Activated CD8-positive, alpha-beta T cell treated with anti-CD3 and anti-CD28 coated beads for 36 hours (primary cell): ENCODE results near the gene ANKRD28. TPM values are rescaled to one million over a fixed set of nuclear protein-coding genes. Genes with fewer than 3 reads are reported as not detected.

ENCODE experiments used
- ATAC-seq: fragments of 200-7000 bp; cut with Tn5 transposase; one replicate; pipeline ENCODE4 v1.10.0; 2021; ENCODE audit warnings: mild to moderate bottlenecking, moderate library complexity
- CTCF ChIA-PET: fragments of 350-600 bp; sonication (Branson Sonifier 250); formaldehyde crosslinking; loops from one replicate; lab custom pipeline; 2021; ENCODE audit warnings: antibody characterized with exemption; lab: Charles Lee
- POLR2A ChIA-PET: fragments of 350-600 bp; sonication (Branson Sonifier 250); formaldehyde crosslinking; loops from one replicate; lab custom pipeline; 2021; ENCODE audit warnings: antibody characterized with exemption; lab: Charles Lee
- DNase-seq: peaks from one replicate; pipeline ENCODE4 v3.0.0-alpha.2; 2020
- H3K27ac Mint-ChIP-seq: one replicate; pipeline ENCODE4 v1.8.0; 2021; ENCODE audit warnings: mild to moderate bottlenecking, mixed read lengths
- H3K27me3 Mint-ChIP-seq: one replicate; pipeline ENCODE4 v1.8.0; 2021; ENCODE audit warnings: mixed read lengths
- H3K36me3 Mint-ChIP-seq: one replicate; pipeline ENCODE4 v1.8.0; 2021; ENCODE audit warnings: low read depth, mixed read lengths
- H3K4me1 Mint-ChIP-seq: one replicate; pipeline ENCODE4 v1.8.0; 2021; ENCODE audit warnings: low read depth, mixed read lengths
- H3K4me3 Mint-ChIP-seq: one replicate; pipeline ENCODE4 v1.8.0; 2021; ENCODE audit warnings: mild to moderate bottlenecking, moderate library complexity, mixed read lengths
- H3K9me3 Mint-ChIP-seq: one replicate; pipeline ENCODE4 v1.8.0; 2021; ENCODE audit warnings: mixed read lengths
- intact Hi-C: fragments of 100-400 bp; cut with micrococcal nuclease; formaldehyde crosslinking; loops from one replicate; pipeline ENCODE4 v1.10.0; 2022
- total RNA-seq, 2 experiments: library from RNA; stranded (reverse); gene quantifications; one replicate each; pipeline ENCODE4 v1.2.3, GENCODE V29; 2021
- TF ChIP-seq, protein P1 (sequence below): fragments of 200-600 bp; IDR thresholded peaks from one replicate; pipeline ENCODE4 v1.8.0; 2022; ENCODE audit warnings: antibody characterized with exemption, mild to moderate bottlenecking

The ANKRD28 gene
- total RNA-seq, 2 experiments from 2014 or later, result 32.9 to 35.3 TPM

DNA sequence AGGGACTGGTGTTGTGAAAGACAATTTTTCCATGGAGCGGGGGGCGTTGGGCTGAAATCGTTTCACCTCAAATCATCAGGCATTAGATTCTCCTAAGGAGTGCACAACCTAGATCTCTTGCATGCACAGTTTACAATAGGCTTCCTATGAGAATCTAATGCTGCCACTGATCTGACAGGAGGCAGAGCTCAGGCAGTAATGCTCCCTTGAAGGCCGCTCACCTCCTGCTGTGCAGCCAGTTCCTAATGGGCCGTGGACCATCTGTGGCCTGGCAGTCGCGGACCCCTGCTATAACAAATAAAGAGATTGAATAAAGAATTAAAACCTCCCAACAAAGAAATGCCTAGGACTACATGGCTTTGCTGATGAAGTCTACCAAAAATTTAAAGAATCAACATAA is 25.3 kb upstream of the ANKRD28 start:
- ATAC-seq (no peak), DNase-seq (no peak)
- TF ChIP-seq, protein P1, sequence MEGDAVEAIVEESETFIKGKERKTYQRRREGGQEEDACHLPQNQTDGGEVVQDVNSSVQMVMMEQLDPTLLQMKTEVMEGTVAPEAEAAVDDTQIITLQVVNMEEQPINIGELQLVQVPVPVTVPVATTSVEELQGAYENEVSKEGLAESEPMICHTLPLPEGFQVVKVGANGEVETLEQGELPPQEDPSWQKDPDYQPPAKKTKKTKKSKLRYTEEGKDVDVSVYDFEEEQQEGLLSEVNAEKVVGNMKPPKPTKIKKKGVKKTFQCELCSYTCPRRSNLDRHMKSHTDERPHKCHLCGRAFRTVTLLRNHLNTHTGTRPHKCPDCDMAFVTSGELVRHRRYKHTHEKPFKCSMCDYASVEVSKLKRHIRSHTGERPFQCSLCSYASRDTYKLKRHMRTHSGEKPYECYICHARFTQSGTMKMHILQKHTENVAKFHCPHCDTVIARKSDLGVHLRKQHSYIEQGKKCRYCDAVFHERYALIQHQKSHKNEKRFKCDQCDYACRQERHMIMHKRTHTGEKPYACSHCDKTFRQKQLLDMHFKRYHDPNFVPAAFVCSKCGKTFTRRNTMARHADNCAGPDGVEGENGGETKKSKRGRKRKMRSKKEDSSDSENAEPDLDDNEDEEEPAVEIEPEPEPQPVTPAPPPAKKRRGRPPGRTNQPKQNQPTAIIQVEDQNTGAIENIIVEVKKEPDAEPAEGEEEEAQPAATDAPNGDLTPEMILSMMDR, result no peak
- CTCF ChIA-PET, result interaction anchor here (0.7 kb wide), 1 partner anchor 10 kb away, joined by 3 read pairs; no protein-coding TSS in a partner anchor
- intact Hi-C loops, result no loop called here
- Mint-ChIP-seq H3K4me3 (no peak overlapping the region), H3K27ac (no peak overlapping the region), H3K4me1 (peaks cover 48% of the 10 kb centered on the region), H3K36me3 (no peaks in the 10 kb centered on the region), H3K27me3 (no peaks in the 10 kb centered on the region), H3K9me3 (no peaks in the 10 kb centered on the region)
- POLR2A ChIA-PET, result no interaction called here

DNA sequence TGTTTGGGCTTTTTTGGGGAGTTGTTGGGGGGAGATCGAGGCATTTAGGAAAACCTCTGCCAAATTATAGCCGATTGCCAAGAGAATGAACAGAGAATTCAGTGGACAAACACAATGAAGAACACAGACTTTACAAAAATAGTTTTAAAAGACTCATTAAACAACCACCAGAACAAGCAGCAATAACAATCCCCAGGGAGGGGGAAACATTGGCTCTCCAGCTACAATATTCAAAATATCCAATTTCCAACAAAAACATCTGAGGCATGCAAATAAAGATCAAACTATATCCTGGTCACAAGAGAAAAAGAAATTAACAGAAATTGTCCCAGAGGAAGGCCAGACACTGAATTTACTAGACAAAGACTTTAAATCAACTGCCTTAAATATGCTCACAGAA is 24.5 kb upstream of the ANKRD28 start:
- peaks cover 50% of the 10 kb centered on the region for H3K4me1 Mint-ChIP-seq
- H3K4me3 Mint-ChIP-seq, result no peak overlapping the region
- TF ChIP-seq, protein P1, result no peak
- ATAC-seq, result no peak
- intact Hi-C loops, result no loop called here
- no peak overlapping the region for H3K27ac Mint-ChIP-seq
- no peaks in the 10 kb centered on the region for H3K27me3 Mint-ChIP-seq
- CTCF ChIA-PET, result no interaction called here
- no peaks in the 10 kb centered on the region for H3K36me3 Mint-ChIP-seq
- no peak for DNase-seq
- POLR2A ChIA-PET, result no interaction called here
- no peaks in the 10 kb centered on the region for H3K9me3 Mint-ChIP-seq

DNA sequence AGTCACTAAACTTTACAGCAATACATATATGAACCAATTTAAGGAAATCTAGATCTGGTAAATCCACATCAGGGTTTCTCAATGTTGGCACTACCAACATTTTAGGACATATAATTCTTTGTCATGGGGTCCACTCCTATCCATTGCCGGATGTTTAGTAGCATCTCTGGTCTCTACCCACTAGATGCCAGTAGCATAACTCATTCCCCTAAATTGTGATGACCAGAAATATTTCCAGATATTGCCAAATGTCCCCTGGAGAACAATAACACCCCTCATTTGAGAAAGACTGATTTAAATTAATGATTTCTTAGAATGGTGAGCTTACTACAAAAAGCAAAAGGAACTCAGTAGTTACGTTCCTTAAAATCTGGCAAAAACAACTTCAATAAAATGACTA is 23.1 kb upstream of the ANKRD28 start:
- H3K9me3 Mint-ChIP-seq, result no peaks in the 10 kb centered on the region
- ChIA-PET CTCF (interaction anchor here (0.6 kb wide), 1 partner anchor 133 kb away, joined by 3 read pairs; no protein-coding TSS in a partner anchor), POLR2A (no interaction called here)
- no peak overlapping the region for H3K4me3 Mint-ChIP-seq
- no peak for DNase-seq
- intact Hi-C loops, result no loop called here
- H3K27ac Mint-ChIP-seq, result no peak overlapping the region
- no peaks in the 10 kb centered on the region for H3K36me3 Mint-ChIP-seq
- TF ChIP-seq, protein P1, result no peak
- no peaks in the 10 kb centered on the region for H3K27me3 Mint-ChIP-seq
- no peak for ATAC-seq
- peaks cover 54% of the 10 kb centered on the region for H3K4me1 Mint-ChIP-seq

DNA sequence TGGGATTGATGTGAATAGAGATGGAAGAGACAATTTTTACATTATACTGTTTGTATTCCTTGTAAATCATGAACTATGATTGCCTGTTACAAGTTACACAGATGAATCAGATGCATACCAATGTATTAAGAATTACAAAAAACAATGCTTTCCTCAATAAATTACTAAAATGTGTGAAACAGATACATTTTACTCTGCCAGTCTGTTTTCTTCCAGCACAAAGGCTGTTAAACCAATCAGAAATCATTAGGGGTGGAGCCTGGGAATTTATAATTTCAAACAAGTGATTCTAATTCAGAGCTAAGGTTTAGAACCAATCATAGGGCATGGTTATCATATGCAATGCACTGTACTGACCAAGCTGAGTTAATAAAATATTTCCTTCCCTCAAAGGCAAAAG is 21.8 kb upstream of the ANKRD28 start:
- ChIA-PET CTCF (no interaction called here), POLR2A (no interaction called here)
- TF ChIP-seq, protein P1, result no peak
- no peak overlapping the region for H3K27ac Mint-ChIP-seq
- no peak overlapping the region for H3K4me3 Mint-ChIP-seq
- H3K36me3 Mint-ChIP-seq, result no peaks in the 10 kb centered on the region
- ATAC-seq, result no peak
- no peaks in the 10 kb centered on the region for H3K9me3 Mint-ChIP-seq
- DNase-seq, result no peak
- H3K27me3 Mint-ChIP-seq, result no peaks in the 10 kb centered on the region
- intact Hi-C loops, result loop anchor here (5.0 kb wide), 1 partner anchor 358 kb away; no protein-coding TSS in a partner anchor
- peaks cover 58% of the 10 kb centered on the region for H3K4me1 Mint-ChIP-seq

DNA sequence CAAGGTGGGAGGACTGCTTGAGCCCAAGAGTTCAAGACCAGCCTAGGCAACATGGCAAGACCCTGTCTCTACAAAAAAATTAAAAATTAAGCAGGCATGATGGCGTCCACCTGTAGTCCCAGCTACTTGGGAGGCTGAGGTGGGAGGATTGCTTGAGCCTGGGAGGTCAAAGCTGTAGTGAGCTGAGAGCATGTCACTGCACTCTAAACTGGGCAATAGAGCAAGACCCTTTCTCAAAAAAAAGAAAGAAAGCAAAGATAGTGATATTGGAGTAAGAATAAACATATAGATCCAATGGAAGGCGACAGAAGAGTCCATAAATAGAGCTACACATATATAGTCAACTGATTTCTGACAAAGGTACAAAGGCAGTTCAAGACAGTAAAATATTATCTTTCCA is 21.3 kb upstream of the ANKRD28 start:
- Mint-ChIP-seq H3K4me3 (no peak overlapping the region), H3K27ac (no peak overlapping the region), H3K27me3 (no peaks in the 10 kb centered on the region), H3K9me3 (no peaks in the 10 kb centered on the region), H3K36me3 (no peaks in the 10 kb centered on the region), H3K4me1 (peaks cover 56% of the 10 kb centered on the region)
- intact Hi-C loops, result loop anchor here (5.0 kb wide), 1 partner anchor 358 kb away; no protein-coding TSS in a partner anchor
- POLR2A ChIA-PET, result no interaction called here
- ATAC-seq (no peak), DNase-seq (no peak)
- TF ChIP-seq, protein P1, result no peak
- CTCF ChIA-PET, result no interaction called here
